Measurements from ENCODE around the gene SLC9B2.

GRCh38 chr4:103098341-103098740, 21.8 kb upstream of the SLC9B2 start:
- TF ChIP-seq POLR2A (IDR thresholded peaks at IDR 0.05; ENCODE audit: low read depth, low read length), result no peak
- TF ChIP-seq POLR2AphosphoS5 (IDR thresholded peaks at IDR 0.05; ENCODE audit: low read depth, low read length), result no peak

Data from GM12892 (cell line).